HG03558 (cell line): ENCODE measurements around the gene IGF2BP2.
"Not testable (repeated sequence)": the region's sequence is repeated elsewhere in the genome, so short reads cannot be mapped to it uniquely, and the experiment has no call there.

Experiments
- ATAC-seq: cut with Tn5 transposase; IDR thresholded peaks from one replicate; pipeline ENCODE4 v1.9.1; 2021; ENCODE audit warnings: moderate number of reproducible peaks; ENCODE audit not compliant: unreplicated experiment; ENCODE audit errors: extremely low read depth

The IGF2BP2 gene

GRCh38 chr3:185649414-185649813 is 175.4 kb downstream of the IGF2BP2 start:
- ATAC-seq, result no peak

- no peak for ATAC-seq
These were observed 176.4 kb downstream of the IGF2BP2 start for GRCh38 chr3:185648396-185648795.

- ATAC-seq, result no peak
These were observed 177.0 kb downstream of the IGF2BP2 start for GRCh38 chr3:185647880-185648210.

GRCh38 chr3:185647134-185647879 is 177.5 kb downstream of the IGF2BP2 start:
- ATAC-seq, result no peak

- ATAC-seq, result no peak
These were observed 178.3 kb downstream of the IGF2BP2 start for GRCh38 chr3:185646382-185647133.

GRCh38 chr3:185645596-185646381 is 179.1 kb downstream of the IGF2BP2 start:
- no peak for ATAC-seq

- ATAC-seq, result not testable (repeated sequence)
These were observed 179.7 kb downstream of the IGF2BP2 start for GRCh38 chr3:185645191-185645590.

GRCh38 chr3:185640308-185640707 is 184.5 kb downstream of the IGF2BP2 start:
- no peak for ATAC-seq

- no peak for ATAC-seq
These were observed 185.1 kb downstream of the IGF2BP2 start for GRCh38 chr3:185639632-185640206.

- not testable (repeated sequence) for ATAC-seq
These were observed 186.2 kb downstream of the IGF2BP2 start for GRCh38 chr3:185638651-185639050.

GRCh38 chr3:185637388-185637787 is 187.5 kb downstream of the IGF2BP2 start:
- no peak for ATAC-seq

GRCh38 chr3:185632996-185633395 is 191.8 kb downstream of the IGF2BP2 start:
- no peak for ATAC-seq

- ATAC-seq, result no peak
These were observed 193.2 kb downstream of the IGF2BP2 start for GRCh38 chr3:185631508-185632206.

- no peak for ATAC-seq
These were observed 193.7 kb downstream of the IGF2BP2 start for GRCh38 chr3:185631108-185631507.

GRCh38 chr3:185630182-185630622 is 194.6 kb downstream of the IGF2BP2 start:
- ATAC-seq, result no peak

- ATAC-seq, result no peak
These were observed 195.2 kb downstream of the IGF2BP2 start for GRCh38 chr3:185629554-185630181.

GRCh38 chr3:185625784-185626183 is 199.1 kb downstream of the IGF2BP2 start:
- no peak for ATAC-seq

- no peak for ATAC-seq
These were observed 200.7 kb downstream of the IGF2BP2 start for GRCh38 chr3:185623939-185624665.

GRCh38 chr3:185613016-185613415 is 211.8 kb downstream of the IGF2BP2 start:
- no peak for ATAC-seq
